Neural progenitor cell (in vitro differentiated cells): ENCODE measurements around the gene GRM8.

Source experiments
- EZH2 ChIP-seq: fragments of 200-600 bp; sonication (generic); IDR thresholded peaks from 2 replicates; pipeline ENCODE4 v1.6.1; 2017; ENCODE audit warnings: antibody characterized with exemption, mild to moderate bottlenecking, moderate library complexity
- EZH2phosphoT487 ChIP-seq: fragments of 200-600 bp; sonication (generic); IDR thresholded peaks from 2 replicates; pipeline ENCODE4 v1.6.1; 2017; ENCODE audit warnings: antibody characterized with exemption
- TF ChIP-seq, protein P1 (sequence below): fragments of 200-600 bp; sonication (generic); IDR thresholded peaks from 2 replicates; pipeline ENCODE4 v1.5.1; 2017; ENCODE audit warnings: antibody characterized with exemption, mild to moderate bottlenecking

DNA sequence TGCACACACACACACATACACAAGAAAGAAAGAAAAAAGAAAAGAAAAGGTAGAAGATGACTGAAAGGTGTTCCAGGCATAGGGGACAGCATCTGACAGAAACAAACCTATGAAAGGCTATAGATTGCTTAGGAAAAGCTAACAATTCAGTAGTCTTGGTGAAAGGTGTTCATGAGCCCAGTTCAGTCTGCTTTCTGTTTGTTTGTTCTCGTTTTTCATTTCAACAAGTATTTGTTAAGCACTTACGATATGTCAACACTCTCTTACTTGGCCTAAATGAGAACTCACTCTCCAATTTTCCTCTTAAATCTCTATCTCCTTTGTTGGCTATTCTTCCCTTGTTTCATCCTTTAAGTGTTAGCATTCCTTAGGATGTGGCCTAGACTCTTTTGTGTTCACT lies 133.2 kb downstream of the GRM8 start:
- TF ChIP-seq, protein P1, sequence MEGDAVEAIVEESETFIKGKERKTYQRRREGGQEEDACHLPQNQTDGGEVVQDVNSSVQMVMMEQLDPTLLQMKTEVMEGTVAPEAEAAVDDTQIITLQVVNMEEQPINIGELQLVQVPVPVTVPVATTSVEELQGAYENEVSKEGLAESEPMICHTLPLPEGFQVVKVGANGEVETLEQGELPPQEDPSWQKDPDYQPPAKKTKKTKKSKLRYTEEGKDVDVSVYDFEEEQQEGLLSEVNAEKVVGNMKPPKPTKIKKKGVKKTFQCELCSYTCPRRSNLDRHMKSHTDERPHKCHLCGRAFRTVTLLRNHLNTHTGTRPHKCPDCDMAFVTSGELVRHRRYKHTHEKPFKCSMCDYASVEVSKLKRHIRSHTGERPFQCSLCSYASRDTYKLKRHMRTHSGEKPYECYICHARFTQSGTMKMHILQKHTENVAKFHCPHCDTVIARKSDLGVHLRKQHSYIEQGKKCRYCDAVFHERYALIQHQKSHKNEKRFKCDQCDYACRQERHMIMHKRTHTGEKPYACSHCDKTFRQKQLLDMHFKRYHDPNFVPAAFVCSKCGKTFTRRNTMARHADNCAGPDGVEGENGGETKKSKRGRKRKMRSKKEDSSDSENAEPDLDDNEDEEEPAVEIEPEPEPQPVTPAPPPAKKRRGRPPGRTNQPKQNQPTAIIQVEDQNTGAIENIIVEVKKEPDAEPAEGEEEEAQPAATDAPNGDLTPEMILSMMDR = no peak
- TF ChIP-seq EZH2phosphoT487 = no peak
- TF ChIP-seq EZH2 = no peak
